ENCODE measurements around the gene SACM1L.
"Not testable (repeated sequence)": the region's sequence is repeated elsewhere in the genome, so short reads cannot be mapped to it uniquely, and the experiment has no call there.

The SACM1L gene

GRCh38 chr3:45670436-45670835, 18.8 kb upstream of the SACM1L start:
- DNase-seq (ENCODE audit: low read depth) = no peak

DNA sequence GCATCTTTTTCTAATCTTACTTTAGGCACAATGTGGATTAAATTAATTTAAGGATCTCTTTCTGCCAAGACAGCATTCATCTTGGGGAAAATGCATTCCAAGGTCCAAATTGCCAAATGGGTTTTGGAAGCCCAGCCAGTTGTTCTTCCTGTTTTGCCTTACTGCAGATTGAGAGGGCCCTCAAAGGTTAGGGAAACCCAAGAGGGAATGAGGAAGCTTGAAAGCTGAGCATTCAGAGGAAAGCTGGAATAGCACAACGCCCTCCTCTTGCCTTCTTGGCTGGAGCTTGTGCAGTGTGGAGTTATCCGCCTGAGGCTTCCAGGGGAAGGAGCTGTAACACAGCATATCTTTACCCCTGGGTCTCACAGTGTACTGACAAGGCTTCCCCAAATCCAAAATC, 18.2 kb upstream of the SACM1L start:
- DNase-seq (ENCODE audit: low read depth) = no peak

GRCh38 chr3:45673273-45673672, 15.9 kb upstream of the SACM1L start:
- DNase-seq (ENCODE audit: low read depth) = no peak

GRCh38 chr3:45676325-45677032, 12.7 kb upstream of the SACM1L start:
- DNase-seq (ENCODE audit: low read depth) = no peak

- no peak for DNase-seq (ENCODE audit: low read depth)
Observed at GRCh38 chr3:45677033-45677446, 12.2 kb upstream of the SACM1L start.

- DNase-seq (ENCODE audit: low read depth) = no peak
Observed at GRCh38 chr3:45677841-45678240, 11.4 kb upstream of the SACM1L start.

- DNase-seq (ENCODE audit: low read depth) = no peak
Observed at GRCh38 chr3:45679805-45680204, 9.4 kb upstream of the SACM1L start.

- no peak for DNase-seq (ENCODE audit: low read depth)
Observed at GRCh38 chr3:45681221-45681620, 8.0 kb upstream of the SACM1L start.

DNA sequence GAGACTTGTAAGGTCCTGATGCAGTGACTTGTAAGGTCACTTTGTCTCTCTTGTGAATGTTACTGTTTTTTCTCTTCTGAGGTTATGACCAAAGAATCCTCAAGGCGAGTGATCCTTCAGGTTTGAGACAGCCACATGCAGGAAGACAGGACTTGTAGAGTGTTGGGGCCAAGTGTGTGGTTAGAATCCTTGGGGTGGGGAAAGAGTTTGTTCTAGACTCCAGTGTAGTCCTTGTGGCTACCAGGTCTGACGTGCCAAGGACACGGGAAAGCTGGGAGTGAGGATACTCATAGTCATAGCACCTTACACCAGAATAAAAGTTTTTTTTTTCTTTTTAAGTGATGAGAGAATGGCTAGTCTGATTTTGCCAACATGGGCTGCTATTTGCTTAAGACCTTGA, 7.3 kb upstream of the SACM1L start:
- no peak for DNase-seq (ENCODE audit: low read depth)

GRCh38 chr3:45682311-45682710, 6.9 kb upstream of the SACM1L start:
- no peak for DNase-seq (ENCODE audit: low read depth)

GRCh38 chr3:45682786-45683185, 6.4 kb upstream of the SACM1L start:
- DNase-seq (ENCODE audit: low read depth) = no peak

GRCh38 chr3:45683417-45684326, 5.5 kb upstream of the SACM1L start:
- no peak for DNase-seq (ENCODE audit: low read depth)

DNA sequence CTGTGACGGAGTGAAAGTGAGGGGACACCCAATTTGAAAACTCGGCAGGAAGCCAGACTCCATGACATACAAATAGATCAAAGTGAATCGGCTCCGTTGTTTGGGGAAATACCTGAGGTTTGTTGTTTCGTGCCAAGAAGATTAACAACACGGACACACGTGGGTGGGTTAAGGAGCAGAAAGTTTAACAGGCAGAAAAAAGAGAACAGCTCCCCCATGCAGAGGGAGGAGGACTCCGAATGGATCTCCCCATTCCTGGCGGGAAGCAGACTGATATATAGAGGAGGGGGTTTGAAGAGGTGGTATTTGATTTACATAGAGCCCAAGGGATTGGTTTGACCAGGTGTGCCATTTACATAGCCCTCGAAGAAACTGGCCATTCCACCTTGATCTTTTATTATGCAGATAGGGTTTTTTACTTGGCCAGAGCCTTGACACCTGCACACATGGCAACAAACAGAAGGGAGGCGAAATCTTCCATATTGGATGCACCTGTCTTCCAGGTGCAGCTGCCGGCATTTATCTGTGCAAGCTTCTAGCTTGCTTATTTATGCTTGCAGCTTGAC, 4.8 kb upstream of the SACM1L start:
- DNase-seq (ENCODE audit: low read depth) = no peak

GRCh38 chr3:45685722-45686121, 3.5 kb upstream of the SACM1L start:
- not testable (repeated sequence) for DNase-seq (ENCODE audit: low read depth)

DNA sequence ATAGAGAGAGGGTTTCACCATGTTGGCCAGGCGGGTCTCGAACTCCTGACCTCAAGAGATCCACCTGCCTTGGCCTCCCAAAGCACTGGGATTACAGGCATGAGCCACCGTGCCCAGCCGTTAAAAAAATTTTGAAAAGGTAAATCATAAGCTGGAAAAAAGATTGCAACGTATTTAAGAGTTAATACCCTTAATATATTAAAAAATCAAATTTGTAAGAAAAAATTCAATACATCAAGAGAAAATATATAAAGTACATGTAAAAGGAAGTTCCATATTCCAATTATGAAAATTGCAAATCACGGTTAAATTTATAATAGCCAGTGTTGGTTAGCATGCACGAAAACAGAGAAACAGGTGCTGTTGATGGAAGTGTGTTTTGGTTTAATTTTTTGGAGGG, 2.3 kb upstream of the SACM1L start:
- DNase-seq (ENCODE audit: low read depth) = no peak

- DNase-seq (ENCODE audit: low read depth) = no peak
Observed at GRCh38 chr3:45687828-45688193, 1.4 kb upstream of the SACM1L start.

- no peak for DNase-seq (ENCODE audit: low read depth)
Observed at GRCh38 chr3:45688194-45688881, 858 bp upstream of the SACM1L start.

GRCh38 chr3:45689787-45690145, 570 bp downstream of the SACM1L start:
- no peak for DNase-seq (ENCODE audit: low read depth)

GRCh38 chr3:45690336-45691035, 1.3 kb downstream of the SACM1L start:
- DNase-seq (ENCODE audit: low read depth) = no peak

DNA sequence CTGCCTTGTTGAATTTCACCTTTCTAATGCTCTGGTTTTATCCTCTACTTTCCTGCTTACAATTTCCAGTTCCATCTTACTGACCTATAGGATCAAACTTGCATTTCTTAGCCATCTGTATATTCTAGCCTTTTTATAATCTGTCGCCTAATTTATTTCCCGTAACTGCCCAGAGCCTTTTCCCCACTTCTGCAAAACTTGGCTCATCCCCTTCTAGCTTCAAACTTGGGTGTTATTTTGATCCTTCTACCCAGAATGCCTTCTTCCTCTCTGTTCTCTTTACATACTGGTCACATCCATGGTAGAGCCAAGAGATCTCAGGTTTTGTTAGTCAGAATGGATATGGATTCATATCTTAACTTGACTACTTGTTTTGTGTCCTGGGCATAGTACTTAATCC, 2.6 kb downstream of the SACM1L start:
- no peak for DNase-seq (ENCODE audit: low read depth)

DNA sequence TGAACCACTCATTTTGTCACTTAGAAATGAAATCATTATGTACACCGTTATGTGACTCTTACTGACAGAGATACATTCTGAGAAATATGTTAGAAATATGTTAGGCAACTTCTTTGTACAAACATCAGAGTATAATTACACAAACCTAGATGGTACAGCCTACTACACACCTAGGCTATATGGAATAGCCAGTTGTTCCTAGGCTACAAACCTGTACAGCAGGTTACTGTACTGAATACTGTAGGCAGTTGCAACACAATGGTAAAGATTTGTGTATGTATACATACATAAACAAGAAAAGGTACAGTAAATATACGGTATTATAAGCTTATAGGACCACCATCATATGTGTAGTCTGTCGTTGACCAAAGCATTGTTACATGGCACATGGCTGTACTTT, 3.7 kb downstream of the SACM1L start:
- no peak for DNase-seq (ENCODE audit: low read depth)

DNA sequence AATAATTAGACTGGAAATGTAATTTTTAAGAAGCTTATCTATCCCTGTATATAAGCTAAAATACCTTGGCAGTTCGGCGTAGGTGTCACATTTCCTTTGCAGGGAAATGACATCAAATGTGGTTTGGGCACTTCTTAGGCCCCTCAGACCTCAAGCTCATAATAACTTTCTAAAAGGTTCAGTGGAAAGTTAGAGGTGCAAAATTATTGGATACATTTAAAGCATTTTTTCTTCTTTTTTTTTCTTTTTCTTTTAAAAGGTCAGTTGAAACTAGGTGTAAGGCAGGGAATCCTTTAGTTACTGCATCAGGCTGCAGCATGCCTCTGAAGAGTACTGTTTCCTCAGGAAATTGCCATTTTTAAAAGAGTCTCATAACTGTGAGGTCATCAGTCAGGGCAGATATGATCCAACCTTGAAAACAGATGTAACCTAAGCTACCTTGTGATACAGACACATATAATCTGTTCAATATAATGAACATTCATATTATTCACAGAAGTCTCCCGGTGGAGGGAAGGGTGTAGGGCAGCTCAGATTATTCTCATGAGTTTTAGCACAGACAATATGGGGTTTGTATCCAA, 4.8 kb downstream of the SACM1L start:
- DNase-seq (ENCODE audit: low read depth) = no peak

Data from stimulated activated CD8-positive, alpha-beta memory T cell treated with anti-CD3 and anti-CD28 coated beads, Interleukin-15, amount 100 ng/mL, for 1 hour (primary cell).